Measurements from ENCODE around the gene BRIP1.

DNA sequence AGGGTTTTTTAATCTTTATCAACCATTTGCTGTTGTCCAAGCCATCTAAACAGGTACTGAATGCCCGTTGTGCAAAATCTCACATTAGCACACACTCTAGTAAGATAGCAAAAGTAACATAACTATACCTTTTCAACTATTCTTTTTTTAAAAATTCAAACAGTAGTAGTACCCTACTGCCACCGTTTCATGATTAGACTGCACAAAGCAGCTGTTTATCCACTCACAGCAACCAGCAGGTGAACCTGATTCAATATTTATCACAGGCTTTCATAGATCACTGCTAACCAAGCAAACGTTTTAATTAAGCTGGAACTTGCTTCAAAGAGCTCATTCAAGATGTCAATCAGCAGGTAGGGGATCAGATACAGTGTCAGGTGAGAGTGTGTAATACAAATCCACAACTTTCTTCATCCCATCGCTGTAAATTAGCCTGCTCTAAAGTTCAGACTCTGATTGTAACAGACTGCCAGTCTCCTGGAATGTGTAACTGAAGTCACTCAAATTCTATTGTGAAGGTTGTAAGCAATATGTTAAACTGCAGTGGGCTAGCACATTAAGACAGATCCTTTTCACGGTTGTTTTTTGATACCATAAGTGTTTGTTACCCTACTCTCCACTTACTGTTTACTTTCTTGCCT lies 47.3 kb downstream of the BRIP1 start:
- TF ChIP-seq CTCF (conservative IDR thresholded peaks at IDR 0.05; ENCODE audit: low read depth, low read length): no peak
- TF ChIP-seq EZH2 (IDR thresholded peaks at IDR 0.05; ENCODE audit: borderline replicate concordance, low read depth, low read length, poor library complexity, severe bottlenecking): no peak

Measured in A673 (cell line).